PC-3 (cell line): ENCODE results near the gene ADCY10.
"Not testable (repeated sequence)": the region's sequence is repeated elsewhere in the genome, so short reads cannot be mapped to it uniquely, and the experiment has no call there.

Experiments
- CTCF ChIP-seq: fragments of 300-600 bp; sonication (generic); conservative IDR thresholded peaks from 2 replicates; pipeline ENCODE4 v1.5.1; 2017; ENCODE audit warnings: antibody characterized with exemption, low read depth, mild to moderate bottlenecking, low read length
- EZH2 ChIP-seq: fragments of 300-600 bp; sonication (generic); IDR thresholded peaks from one replicate; pipeline ENCODE4 v1.6.1; 2017; ENCODE audit warnings: antibody characterized with exemption, mild to moderate bottlenecking, low read length; ENCODE audit not compliant: unreplicated experiment

- not testable (repeated sequence) for TF ChIP-seq CTCF, EZH2
Measured at GRCh38 chr1:167865804-167866308, 48.1 kb downstream of the ADCY10 start.
